ENCODE measurements around the gene DCTN4. TPM values are rescaled to one million over a fixed set of nuclear protein-coding genes. Genes with fewer than 3 reads are reported as not detected.

Gene DCTN4
- 49.0 and 49.8 TPM in 2 replicates for total RNA-seq

- H3K4me3 Mint-ChIP-seq = no peak within 1 kb of the TSS
- H3K4me1 Mint-ChIP-seq = peaks cover 17% of the 10 kb centered on the region
- H3K27me3 Mint-ChIP-seq = peaks cover 9% of the 10 kb centered on the region
- peaks cover 28% of the 10 kb centered on the region for H3K36me3 Mint-ChIP-seq (ENCODE audit: low read depth)
- H3K27ac Mint-ChIP-seq = no peak within 1 kb of the TSS
- DNase-seq (peak; percentile 87), ATAC-seq (ENCODE audit: low read depth) (peak; percentile 93)
- intact Hi-C loops (cut with micrococcal nuclease) = loop anchor here (1.0 to 5.0 kb wide), 6 partner anchors 22 to 1014 kb away; partner anchors contain the start of genes G3BP1 and GM2A
- ChIA-PET POLR2A (interaction anchor here (0.6 to 2.3 kb wide), 17 partner anchors 18 to 1750 kb away, joined by 3 to 21 read pairs (median 3); partner anchors contain the start of genes CSNK1A1, G3BP1, GM2A and IRGM), CTCF (interaction anchor here (1.4 kb wide), 1 partner anchor 88 kb away, joined by 3 read pairs; the partner anchor contains the start of gene IRGM)
- no peaks in the 10 kb centered on the region for H3K9me3 Mint-ChIP-seq
- no peak for TF ChIP-seq CTCF (IDR thresholded peaks at IDR 0.05)
Measured at GRCh38 chr5:150758531-150759333, at the start of gene DCTN4. Gene DCTN4, minus strand, starts transcription at chr5:150759017. Its CDS starts 24 bp downstream, at chr5:150758993.

GRCh38 chr5:150804388-150804787, 45.6 kb upstream of the DCTN4 start:
- CTCF ChIA-PET = interaction anchor here (0.7 to 2.6 kb wide), 2 partner anchors 42 to 363 kb away, joined by 3 to 15 read pairs; partner anchors contain the start of gene IRGM
- DNase-seq (no peak), ATAC-seq (ENCODE audit: low read depth) (no peak)
- Mint-ChIP-seq H3K27ac (no peak overlapping the region), H3K4me1 (no peaks in the 10 kb centered on the region), H3K9me3 (no peaks in the 10 kb centered on the region), H3K4me3 (no peak overlapping the region), H3K36me3 (ENCODE audit: low read depth) (no peaks in the 10 kb centered on the region), H3K27me3 (peaks cover 14% of the 10 kb centered on the region)
- intact Hi-C loops (cut with micrococcal nuclease) = loop anchor here (5.0 kb wide), 1 partner anchor 493 kb away; no protein-coding TSS in a partner anchor
- TF ChIP-seq CTCF (IDR thresholded peaks at IDR 0.05) = no peak
- POLR2A ChIA-PET = interaction anchor here (0.7 kb wide), 1 partner anchor 318 kb away, joined by 3 read pairs; no protein-coding TSS in a partner anchor

GRCh38 chr5:150801117-150801927, 42.5 kb upstream of the DCTN4 start:
- no peaks in the 10 kb centered on the region for H3K36me3 Mint-ChIP-seq (ENCODE audit: low read depth)
- ChIA-PET CTCF (interaction anchor here (0.8 to 3.3 kb wide), 11 partner anchors 17 to 515 kb away, joined by 3 to 52 read pairs (median 4); partner anchors contain the start of gene IRGM), POLR2A (interaction anchor here (0.6 to 0.7 kb wide), 2 partner anchors 46 to 441 kb away, joined by 3 read pairs; no protein-coding TSS in a partner anchor)
- no peak for TF ChIP-seq CTCF (IDR thresholded peaks at IDR 0.05)
- intact Hi-C loops (cut with micrococcal nuclease) = loop anchor here (1.0 to 5.0 kb wide), 7 partner anchors 46 to 851 kb away; no protein-coding TSS in a partner anchor
- no peak overlapping the region for H3K27ac Mint-ChIP-seq
- no peaks in the 10 kb centered on the region for H3K4me1 Mint-ChIP-seq
- no peak for ATAC-seq (ENCODE audit: low read depth)
- H3K4me3 Mint-ChIP-seq = no peak overlapping the region
- no peak for DNase-seq
- H3K9me3 Mint-ChIP-seq = no peaks in the 10 kb centered on the region
- H3K27me3 Mint-ChIP-seq = peaks cover 18% of the 10 kb centered on the region

GRCh38 chr5:150797384-150797783, 38.6 kb upstream of the DCTN4 start:
- Mint-ChIP-seq H3K4me1 (no peaks in the 10 kb centered on the region), H3K27ac (no peak overlapping the region), H3K4me3 (no peak overlapping the region), H3K36me3 (ENCODE audit: low read depth) (no peaks in the 10 kb centered on the region), H3K27me3 (peaks cover 14% of the 10 kb centered on the region), H3K9me3 (no peaks in the 10 kb centered on the region)
- TF ChIP-seq CTCF (IDR thresholded peaks at IDR 0.05) = no peak
- ATAC-seq (ENCODE audit: low read depth) = no peak
- ChIA-PET CTCF (interaction anchor here (1.6 kb wide), 1 partner anchor 50 kb away, joined by 5 read pairs; no protein-coding TSS in a partner anchor), POLR2A (no interaction called here)
- intact Hi-C loops (cut with micrococcal nuclease) = no loop called here
- no peak for DNase-seq
